Stimulated activated CD4-positive, alpha-beta T cell treated with anti-CD3 and anti-CD28 coated beads, Interleukin-15, amount 100 ng/mL, for 24 hours (primary cell): ENCODE results near the gene RRP12.
A peak's percentile ranks its signal among the peaks of the same experiment; 100 is the strongest.
"Not testable (repeated sequence)": the region's sequence is repeated elsewhere in the genome, so short reads cannot be mapped to it uniquely, and the experiment has no call there.

Source experiments
- DNase-seq: peaks from one replicate; pipeline ENCODE4 v3.0.0-alpha.2; 2020

Gene RRP12

DNA sequence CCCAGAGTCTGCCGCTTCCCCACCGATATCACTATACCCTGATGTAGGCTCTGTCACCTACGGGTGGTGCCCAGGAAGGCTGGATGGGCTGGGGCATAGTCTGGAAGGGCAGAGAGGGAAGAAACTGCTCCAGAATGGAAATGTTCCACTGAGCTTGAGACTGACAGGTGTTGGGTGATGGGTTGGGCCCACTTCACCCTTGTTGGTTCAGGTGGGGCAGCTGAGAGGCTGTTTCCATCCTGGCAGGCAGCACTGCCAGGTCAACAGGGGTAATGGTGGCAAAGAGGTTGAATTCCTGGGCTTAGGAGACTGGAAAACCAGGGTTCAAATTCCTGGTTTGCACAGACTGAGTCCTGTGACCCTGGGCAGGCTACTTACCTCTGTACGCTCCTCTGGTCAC, 38.1 kb downstream of the RRP12 start:
- DNase-seq: no peak

GRCh38 chr10:97362310-97363033, 38.7 kb downstream of the RRP12 start:
- no peak for DNase-seq

DNA sequence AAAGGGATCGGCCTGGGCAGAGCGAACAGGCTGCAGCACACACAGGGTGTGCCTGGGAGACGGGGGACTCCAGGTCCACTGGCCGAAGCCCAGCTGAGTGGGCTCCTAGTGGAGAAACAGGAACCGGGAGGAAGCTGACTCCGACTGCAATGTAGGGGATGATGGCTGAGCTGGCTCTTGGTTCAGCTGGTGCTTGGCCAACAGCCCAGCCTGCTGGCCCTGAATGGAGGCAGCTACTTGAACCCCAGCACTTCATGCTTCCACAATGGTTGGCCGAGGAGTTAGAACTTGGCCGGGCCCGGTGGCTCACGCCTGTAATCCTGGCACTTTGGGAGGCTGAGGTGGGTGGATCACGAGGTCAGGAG, 39.6 kb downstream of the RRP12 start:
- no peak for DNase-seq

- DNase-seq: no peak
Measured at GRCh38 chr10:97360705-97361536, 40.2 kb downstream of the RRP12 start.

DNA sequence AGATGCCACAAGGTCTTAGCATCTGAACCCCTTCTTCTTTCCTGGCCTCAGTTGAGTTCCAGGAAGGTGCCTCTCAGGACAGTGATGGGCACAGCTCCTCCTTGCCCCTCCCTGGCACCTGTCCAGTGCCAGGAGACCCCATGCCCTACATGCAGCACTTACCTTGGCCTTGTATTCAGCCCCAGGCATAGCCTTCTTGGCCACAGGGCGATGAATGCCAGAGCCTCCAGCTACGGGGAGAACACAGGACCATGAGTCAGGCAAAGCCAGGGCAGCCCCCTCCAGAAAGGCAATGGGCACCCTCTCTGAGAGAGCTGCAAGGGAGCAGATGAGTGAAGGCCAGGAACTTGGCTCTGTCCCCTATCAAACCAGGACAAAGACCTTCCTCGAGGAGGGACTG, 42.4 kb downstream of the RRP12 start:
- no peak for DNase-seq

DNA sequence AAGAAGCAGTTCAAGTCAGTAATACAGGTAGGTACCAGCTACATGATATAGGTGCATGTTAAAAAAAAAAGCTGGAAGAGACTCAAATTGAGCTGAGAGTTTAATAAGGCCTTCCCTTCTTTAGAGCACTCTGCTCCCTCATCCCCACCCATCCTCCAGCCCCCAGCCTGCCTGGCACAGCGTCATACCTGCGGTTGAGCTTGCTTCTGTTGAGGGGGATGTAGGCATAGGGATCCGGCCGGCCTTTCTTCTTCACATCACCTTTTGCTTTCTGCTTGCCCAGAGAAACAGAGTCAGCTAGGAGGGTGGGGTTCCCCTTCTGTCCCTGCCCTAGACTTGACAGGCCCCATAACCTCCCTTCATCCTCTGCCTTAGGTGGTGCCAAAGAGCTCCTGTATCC, 42.8 kb downstream of the RRP12 start:
- no peak for DNase-seq

- no peak for DNase-seq
Measured at GRCh38 chr10:97356918-97357317, 44.2 kb downstream of the RRP12 start.

DNA sequence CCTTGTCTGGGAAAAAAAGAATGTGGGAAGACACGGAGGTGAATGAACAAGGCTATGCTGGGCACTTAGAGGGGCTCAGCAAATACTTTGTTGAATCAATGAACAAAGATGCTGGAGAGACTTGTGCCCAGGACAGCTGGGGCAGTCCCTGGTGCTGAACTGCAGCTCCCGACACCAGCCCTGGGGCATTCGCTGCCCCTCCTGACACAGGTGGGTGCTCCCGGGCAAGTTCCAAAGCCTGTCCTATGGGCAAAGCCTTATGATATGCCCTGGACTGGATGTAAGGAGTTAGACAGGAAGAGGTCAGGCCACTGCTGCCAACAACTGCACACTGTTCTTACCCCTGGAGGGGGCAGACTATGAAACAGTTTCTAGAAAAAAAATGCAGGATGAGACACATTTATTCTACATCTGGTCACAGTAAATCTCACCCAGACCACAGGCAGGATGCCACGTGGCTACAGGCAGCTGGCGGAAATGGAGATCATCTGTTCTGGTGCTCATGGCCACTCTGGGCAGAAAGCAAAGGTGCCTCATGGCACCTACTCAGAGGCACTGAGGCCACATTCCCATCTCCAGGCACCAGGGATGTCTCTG, 44.7 kb downstream of the RRP12 start:
- no peak for DNase-seq

GRCh38 chr10:97355571-97355975, 45.6 kb downstream of the RRP12 start:
- no peak for DNase-seq

DNA sequence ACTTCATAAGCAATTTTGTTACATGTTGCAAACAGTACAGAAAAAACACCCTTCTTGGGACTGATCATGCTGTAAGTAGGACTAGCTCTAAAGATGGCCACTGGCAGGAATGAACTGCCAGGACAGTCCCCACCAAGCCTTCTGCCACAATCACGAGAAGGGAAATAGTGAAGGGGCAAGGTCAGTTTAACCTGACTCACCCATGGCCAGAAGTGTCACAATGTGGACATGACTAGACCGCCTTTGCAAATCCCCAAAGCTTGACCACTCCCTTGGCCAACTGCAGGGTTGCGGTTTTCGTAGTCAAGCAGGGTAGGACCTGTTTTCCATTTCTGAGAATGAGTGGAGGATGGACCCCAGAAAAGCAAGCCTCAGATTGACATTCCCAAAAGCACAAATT, 47.2 kb downstream of the RRP12 start:
- DNase-seq: no peak

DNA sequence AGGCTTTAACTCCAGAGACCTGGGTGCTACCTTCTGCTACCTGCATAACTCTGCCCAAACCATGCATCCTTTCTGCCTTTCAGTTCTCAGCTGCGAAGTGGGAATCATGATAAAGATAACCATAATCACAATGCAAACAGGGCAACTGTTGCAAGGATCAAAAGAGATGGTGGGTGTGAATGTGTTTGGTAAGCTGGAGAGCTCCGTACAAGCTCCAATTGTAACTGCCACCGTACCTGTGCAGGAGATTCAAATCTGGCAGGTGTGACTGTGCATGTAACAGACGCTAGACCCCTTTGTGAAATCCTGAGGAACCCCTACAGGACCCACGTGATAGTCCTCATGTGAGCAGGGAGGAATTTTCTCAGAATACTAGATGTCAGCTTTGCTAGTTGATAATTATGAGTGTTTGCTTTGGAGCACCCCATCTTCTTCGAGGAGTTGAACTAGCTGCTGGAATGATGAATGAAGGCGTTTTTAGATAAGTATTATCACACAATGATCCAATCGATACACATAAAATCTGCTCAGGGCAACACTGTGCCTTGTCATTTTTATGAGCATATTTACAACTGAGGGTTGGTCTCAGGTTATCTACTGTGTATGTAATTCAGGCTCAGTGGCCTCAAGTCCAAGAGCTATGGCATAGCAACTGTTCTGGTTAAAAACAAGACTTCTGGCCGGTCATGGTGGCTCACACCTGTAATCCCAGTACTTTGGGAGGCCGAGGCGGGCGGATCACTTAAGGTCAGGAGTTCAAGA, 51.2 kb downstream of the RRP12 start:
- no peak for DNase-seq

DNA sequence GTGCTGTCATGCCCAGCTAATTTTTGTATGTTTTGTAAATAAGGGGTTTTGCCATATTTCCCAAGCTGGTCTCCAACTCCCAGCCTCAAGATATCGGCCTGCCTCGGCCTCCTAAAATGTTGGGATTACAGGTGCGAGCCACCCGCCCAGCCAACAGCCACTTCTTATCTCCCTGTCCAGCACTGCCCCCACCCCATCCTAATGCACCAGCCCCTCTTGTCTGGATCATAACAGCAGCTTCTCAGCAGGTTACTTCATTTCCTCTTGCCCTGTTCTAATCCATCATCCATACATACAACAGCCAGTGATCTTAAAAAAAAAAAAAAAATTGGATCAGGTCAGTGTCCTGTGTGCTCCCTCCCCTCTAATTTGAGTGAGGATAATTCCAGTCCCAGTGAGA, 53.8 kb downstream of the RRP12 start:
- DNase-seq: no peak

GRCh38 chr10:97343664-97344063, 57.5 kb downstream of the RRP12 start:
- DNase-seq: not testable (repeated sequence)

DNA sequence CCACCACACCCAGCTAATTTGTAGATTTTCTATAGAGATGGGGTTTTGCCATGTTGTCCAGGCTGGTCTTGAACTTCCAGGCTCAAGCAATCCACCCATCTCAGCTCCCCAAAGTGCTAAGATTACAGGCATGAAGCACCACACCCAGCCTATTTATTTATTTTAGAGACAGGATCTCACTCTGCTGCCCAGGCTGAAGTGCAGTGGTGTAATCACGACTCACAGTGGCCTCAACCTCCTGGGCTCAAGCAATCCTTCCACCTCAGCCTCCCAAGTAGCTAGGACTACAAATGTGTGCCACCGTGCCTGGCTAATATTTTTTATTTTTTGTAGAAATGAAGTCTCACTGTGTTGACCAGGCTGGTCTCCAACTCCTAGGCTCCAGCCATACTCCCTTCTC, 59.7 kb downstream of the RRP12 start:
- DNase-seq: no peak

- no peak for DNase-seq
Measured at GRCh38 chr10:97338041-97338440, 63.1 kb downstream of the RRP12 start.

DNA sequence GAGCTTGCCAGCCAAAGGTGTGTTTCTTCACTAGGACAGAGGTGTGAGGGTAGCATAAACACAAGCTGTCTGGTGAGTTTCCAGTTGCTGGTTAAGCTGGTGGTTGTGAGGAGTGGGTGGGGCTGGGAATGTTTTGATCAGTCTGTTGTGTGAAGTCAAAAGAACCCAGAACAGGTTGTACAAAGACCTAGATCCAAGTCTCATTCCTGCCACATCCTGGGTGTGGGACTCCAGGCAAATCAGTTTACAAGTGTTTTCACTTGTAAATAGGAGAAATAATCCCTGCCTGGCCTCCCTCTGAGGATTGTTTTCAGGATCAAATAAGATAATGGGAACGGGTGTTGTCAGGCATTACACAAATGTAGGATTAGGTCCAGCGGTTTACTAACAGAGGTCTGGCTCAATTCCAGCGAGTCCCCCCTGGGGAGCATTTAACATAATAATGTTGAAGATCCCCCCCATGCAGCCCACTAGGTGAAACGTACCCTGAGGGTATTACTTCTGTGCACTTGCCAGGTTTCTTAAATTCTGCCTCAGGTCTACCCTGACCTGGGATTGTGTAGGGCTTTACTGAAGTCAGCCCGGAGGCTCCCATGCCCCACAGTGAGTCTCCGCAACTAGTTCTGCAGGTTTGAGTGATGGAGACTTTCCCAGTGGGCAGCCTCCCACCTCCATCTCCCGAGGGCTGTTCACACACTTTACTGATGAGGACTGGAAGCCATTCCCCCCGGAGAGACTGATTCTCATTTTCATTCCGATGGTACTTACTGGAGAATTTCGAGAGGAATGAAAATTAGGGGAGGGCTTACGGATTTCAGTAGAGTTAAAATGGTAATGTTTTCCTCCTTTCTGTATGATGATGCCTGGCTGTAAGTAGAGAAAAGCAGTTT, 64.0 kb downstream of the RRP12 start:
- DNase-seq: no peak

- DNase-seq: no peak
Measured at GRCh38 chr10:97336446-97336845, 64.7 kb downstream of the RRP12 start.

DNA sequence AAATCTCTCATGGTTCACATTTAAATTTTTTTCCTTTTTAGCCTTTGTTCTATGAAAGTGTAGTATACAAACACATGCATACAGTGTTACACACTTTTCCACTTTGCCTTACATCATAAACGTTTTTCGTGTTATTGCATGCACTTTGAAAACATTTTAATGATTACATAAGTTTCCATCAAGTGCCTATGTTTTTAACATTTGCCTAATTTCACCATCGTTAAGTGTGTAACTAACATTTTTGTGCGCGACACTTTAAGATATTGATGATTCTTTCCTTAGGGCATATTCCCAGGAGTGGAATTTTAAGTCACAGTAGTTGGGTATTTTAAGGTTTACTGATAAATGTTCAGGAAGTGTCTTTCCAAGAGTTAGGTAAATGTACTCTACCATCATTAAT, 65.1 kb downstream of the RRP12 start:
- no peak for DNase-seq

DNA sequence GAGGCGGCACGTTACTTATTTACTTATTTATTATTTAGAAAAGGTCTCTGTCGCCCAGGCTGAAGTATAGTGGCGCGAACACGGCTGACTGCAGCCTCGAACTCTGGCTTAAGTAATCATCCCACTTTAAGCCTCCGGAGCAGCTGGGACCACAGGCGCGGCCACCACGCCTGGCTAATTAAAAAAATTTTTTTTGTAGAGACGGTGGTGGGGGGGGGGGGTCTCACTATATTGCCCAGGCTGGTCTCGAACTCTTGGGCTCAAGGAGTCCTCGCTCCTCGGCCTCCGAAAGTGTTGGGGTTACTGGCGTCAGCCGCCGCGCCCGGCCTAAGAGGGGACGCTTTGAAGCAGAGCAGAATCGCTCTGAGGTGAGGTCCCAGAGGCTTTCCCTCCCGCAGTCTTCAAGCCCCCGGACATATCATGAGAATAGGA, 65.9 kb downstream of the RRP12 start:
- no peak for DNase-seq

- DNase-seq: peak; percentile 93
Measured at GRCh38 chr10:97334370-97335175, 66.6 kb downstream of the RRP12 start, which contains the start of gene FRAT2. TSS of gene FRAT2 (minus strand) at chr10:97334729. CDS start at chr10:97334572, 157 bp downstream.
